DND-41 (cell line): ENCODE data around the gene PLEKHA4.
A peak's percentile ranks its signal among the peaks of the same experiment; 100 is the strongest.

Experiments
- ATAC-seq: fragments of 200-7000 bp; cut with Tn5 transposase; 3 replicates; pipeline ENCODE4 v1.9.1; 2021; ENCODE audit warnings: low read depth; ENCODE audit not compliant: insufficient read depth
- DNase-seq: peaks from one replicate; pipeline ENCODE4 v3.0.0-alpha.2; 2020
- H2AFZ ChIP-seq: 2 replicates; pipeline ENCODE4 v1.6.0; 2012; ENCODE audit warnings: low read depth, low read length
- H3K27ac ChIP-seq: 2 replicates; pipeline ENCODE4 v1.5.1; 2012; ENCODE audit warnings: low read length, inconsistent platforms
- H3K27me3 ChIP-seq: fragments of 200-600 bp; sonication (generic); 2 replicates; pipeline ENCODE4 v1.6.0; 2012; ENCODE audit warnings: low read length, mild to moderate bottlenecking, inconsistent platforms; ENCODE audit not compliant: insufficient read depth, poor library complexity
- H3K36me3 ChIP-seq: 2 replicates; pipeline ENCODE4 v1.5.1; 2012; ENCODE audit warnings: low read length, inconsistent platforms; ENCODE audit not compliant: insufficient read depth
- H3K4me1 ChIP-seq: 2 replicates; pipeline ENCODE4 v1.5.1; 2012; ENCODE audit warnings: mild to moderate bottlenecking, low read length; ENCODE audit not compliant: insufficient read depth
- H3K4me2 ChIP-seq: 2 replicates; pipeline ENCODE4 v1.6.0; 2012; ENCODE audit warnings: mild to moderate bottlenecking, moderate library complexity, low read length, inconsistent platforms; ENCODE audit not compliant: insufficient read depth
- H3K4me3 ChIP-seq, 2 experiments: fragments of 200-600 bp in 1 of 2; shearing (Covaris generic) in 1 of 2; 2 replicates each; pipeline ENCODE4 v1.5.1; 2012 to 2016; ENCODE audit warnings: inconsistent platforms in 2 of 2, low read length in 2 of 2, mild to moderate bottlenecking in 2 of 2, low read depth in 1 of 2, moderate library complexity in 1 of 2
- H3K79me2 ChIP-seq: 2 replicates; pipeline ENCODE4 v1.6.0; 2012; ENCODE audit warnings: low read length, inconsistent platforms; ENCODE audit not compliant: insufficient read depth
- H3K9ac ChIP-seq: 2 replicates; pipeline ENCODE4 v1.6.0; 2012; ENCODE audit warnings: low read depth, mild to moderate bottlenecking, inconsistent platforms, low read length, moderate library complexity
- H3K9me3 ChIP-seq: 2 replicates; pipeline ENCODE4 v1.5.1; 2012; ENCODE audit warnings: low read length, moderate library complexity, mild to moderate bottlenecking, inconsistent platforms; ENCODE audit not compliant: insufficient read depth, severe bottlenecking
- H4K20me1 ChIP-seq: 2 replicates; pipeline ENCODE4 v1.6.0; 2012; ENCODE audit warnings: low read length; ENCODE audit not compliant: insufficient read depth
- EZH2 ChIP-seq: IDR thresholded peaks from 3 replicates; pipeline ENCODE4 v1.6.1; 2012; ENCODE audit warnings: borderline replicate concordance, low read depth, mild to moderate bottlenecking, moderate library complexity, low read length, inconsistent platforms; ENCODE audit not compliant: severe bottlenecking
- TF ChIP-seq, protein P1 (sequence below): IDR thresholded peaks from 2 replicates; pipeline ENCODE4 v1.5.1; 2012; ENCODE audit warnings: borderline replicate concordance, low read length, moderate library complexity, mild to moderate bottlenecking; ENCODE audit not compliant: poor library complexity, severe bottlenecking; ENCODE audit errors: extremely low read depth

Gene PLEKHA4

DNA sequence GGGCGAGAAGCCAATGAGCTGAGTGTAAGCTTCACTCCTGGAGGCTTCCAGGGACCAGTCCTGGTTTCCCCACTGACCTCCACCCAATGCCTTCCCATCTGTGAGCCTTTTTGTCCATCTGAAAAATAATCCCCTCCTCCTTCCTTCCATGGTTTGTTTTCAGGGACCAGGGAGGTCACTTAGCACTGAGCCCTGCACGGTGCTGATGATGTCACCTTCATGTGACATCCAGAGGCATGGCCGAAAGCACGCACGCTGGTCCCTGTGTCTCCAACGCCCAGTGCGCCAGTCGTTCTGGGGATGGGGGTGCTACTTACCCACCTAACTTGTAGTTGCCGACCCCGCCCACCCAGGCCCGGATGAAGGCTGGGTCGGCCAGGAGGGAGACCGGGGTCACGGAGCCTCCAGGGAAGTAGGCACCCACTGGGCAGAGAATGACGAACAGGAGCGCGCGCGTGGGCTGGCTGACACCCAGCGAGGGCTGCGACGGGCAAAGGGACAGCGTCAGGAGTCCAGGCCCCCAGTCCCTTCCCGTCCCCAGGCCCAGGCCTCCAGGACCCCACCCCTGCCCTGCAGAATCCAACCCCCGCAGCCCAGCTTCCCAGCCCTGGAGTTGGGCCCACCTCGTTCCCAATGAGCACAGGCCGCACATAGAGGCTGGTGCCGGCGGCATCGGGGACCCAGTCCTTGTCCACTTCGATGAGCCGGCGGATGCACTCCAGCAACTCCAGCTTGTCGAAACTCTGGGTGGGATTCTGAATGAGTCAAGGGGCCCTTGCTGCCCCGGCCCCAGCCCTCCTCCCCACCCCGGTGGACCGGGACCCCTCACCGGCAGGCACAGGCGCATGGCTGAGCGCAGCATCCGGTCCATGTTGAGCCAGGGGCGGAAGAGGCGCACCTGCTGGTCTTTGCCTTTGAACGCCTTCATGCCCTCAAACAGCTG lies 68.8 kb downstream of the PLEKHA4 start:
- no peak overlapping the region for H2AFZ ChIP-seq
- ATAC-seq (no peak), DNase-seq (no peak)
- peaks cover 20% of the 10 kb centered on the region for H3K4me1 ChIP-seq
- H3K27ac ChIP-seq: peak overlapping the region; percentile 3; the same call in 1 of the 2 replicates
- TF ChIP-seq, protein P1, sequence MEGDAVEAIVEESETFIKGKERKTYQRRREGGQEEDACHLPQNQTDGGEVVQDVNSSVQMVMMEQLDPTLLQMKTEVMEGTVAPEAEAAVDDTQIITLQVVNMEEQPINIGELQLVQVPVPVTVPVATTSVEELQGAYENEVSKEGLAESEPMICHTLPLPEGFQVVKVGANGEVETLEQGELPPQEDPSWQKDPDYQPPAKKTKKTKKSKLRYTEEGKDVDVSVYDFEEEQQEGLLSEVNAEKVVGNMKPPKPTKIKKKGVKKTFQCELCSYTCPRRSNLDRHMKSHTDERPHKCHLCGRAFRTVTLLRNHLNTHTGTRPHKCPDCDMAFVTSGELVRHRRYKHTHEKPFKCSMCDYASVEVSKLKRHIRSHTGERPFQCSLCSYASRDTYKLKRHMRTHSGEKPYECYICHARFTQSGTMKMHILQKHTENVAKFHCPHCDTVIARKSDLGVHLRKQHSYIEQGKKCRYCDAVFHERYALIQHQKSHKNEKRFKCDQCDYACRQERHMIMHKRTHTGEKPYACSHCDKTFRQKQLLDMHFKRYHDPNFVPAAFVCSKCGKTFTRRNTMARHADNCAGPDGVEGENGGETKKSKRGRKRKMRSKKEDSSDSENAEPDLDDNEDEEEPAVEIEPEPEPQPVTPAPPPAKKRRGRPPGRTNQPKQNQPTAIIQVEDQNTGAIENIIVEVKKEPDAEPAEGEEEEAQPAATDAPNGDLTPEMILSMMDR: no peak
- no peak for TF ChIP-seq EZH2
- no peak overlapping the region for H3K4me3 ChIP-seq
- H3K9me3 ChIP-seq: no peaks in the 10 kb centered on the region
- no peaks in the 10 kb centered on the region for H3K27me3 ChIP-seq
- H3K4me2 ChIP-seq: no peak overlapping the region
- H3K79me2 ChIP-seq: no peaks in the 10 kb centered on the region
- H4K20me1 ChIP-seq: no peaks in the 10 kb centered on the region
- H3K9ac ChIP-seq: 0 out of 2 replicates have a peak overlapping the region, but pooled peaks have one; percentile 14
- 0 out of 2 replicates have a peak, but pooled peaks cover 14% of the 10 kb centered on the region for H3K36me3 ChIP-seq

DNA sequence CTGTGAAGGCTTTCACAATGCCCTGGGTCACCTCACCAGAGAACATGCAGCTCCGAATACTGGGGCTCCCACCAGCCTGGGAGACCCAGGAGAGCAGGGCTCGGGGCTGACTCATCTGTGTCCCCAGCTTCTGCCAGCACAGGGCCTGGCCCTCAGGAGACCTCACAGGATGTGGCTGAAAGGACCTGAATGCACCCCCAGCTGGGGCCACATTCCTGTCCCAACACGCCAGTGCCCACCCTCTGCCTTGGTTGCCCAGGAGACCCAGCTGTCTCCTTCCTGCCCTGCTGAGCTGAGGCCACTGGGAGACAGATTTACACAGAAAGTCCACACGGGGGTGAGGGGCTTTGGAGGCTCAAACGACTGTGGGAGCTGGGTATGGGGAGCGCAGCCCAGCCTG lies 69.5 kb downstream of the PLEKHA4 start:
- Histone ChIP-seq H2AFZ (no peak overlapping the region), H3K9ac (0 out of 2 replicates have a peak overlapping the region, but pooled peaks have one; percentile 14), H3K4me2 (no peak overlapping the region), H3K36me3 (0 out of 2 replicates have a peak, but pooled peaks cover 12% of the 10 kb centered on the region), H3K4me1 (peaks cover 24% of the 10 kb centered on the region), H3K79me2 (no peaks in the 10 kb centered on the region), H3K27ac (peak overlapping the region; percentile 3; the same call in 1 of the 2 replicates), H3K9me3 (no peaks in the 10 kb centered on the region), H4K20me1 (no peaks in the 10 kb centered on the region), H3K4me3 (no peak overlapping the region), H3K27me3 (no peaks in the 10 kb centered on the region)
- TF ChIP-seq EZH2: no peak
- no peak for ATAC-seq
- peak; percentile 53 for DNase-seq

DNA sequence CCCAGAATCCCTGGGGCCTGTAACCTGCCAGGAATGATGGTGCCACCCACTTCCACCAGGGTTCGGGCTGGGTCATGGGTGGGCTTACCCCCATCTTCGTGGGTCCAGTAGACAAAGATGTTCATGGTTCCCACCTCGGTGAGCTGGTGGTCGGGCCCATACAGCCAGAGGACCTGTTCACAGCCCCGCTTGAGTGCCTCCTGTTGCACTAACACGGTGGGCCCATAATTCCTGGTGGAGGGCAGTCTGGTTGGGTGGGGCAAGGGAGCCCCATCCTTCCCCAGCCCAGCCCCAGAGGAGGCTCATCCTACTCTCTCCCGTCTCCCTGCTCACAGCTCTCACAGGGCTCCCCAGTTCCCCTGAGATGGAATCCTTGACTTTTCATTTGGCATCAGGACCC lies 71.3 kb downstream of the PLEKHA4 start:
- Histone ChIP-seq H4K20me1 (no peaks in the 10 kb centered on the region), H3K9ac (no peak overlapping the region), H3K36me3 (0 out of 2 replicates have a peak, but pooled peaks cover 12% of the 10 kb centered on the region), H3K4me3 (no peak overlapping the region), H3K27ac (no peak overlapping the region), H3K4me2 (no peak overlapping the region), H3K79me2 (no peaks in the 10 kb centered on the region), H3K4me1 (peaks cover 24% of the 10 kb centered on the region), H2AFZ (no peak overlapping the region), H3K27me3 (no peaks in the 10 kb centered on the region), H3K9me3 (no peaks in the 10 kb centered on the region)
- no peak for ATAC-seq
- DNase-seq: no peak
- TF ChIP-seq, protein P1: no peak
- no peak for TF ChIP-seq EZH2
